CD4-positive, alpha-beta memory T cell (primary cell): ENCODE results near the gene PUS1. TPM values are rescaled to one million over a fixed set of nuclear protein-coding genes. Genes with fewer than 3 reads are reported as not detected.

Source experiments
- CTCF ChIA-PET: fragments of 350-600 bp; sonication (Branson Sonifier 250); formaldehyde crosslinking; loops from one replicate; lab custom pipeline; 2021; ENCODE audit warnings: inconsistent platforms; ENCODE audit not compliant: partially characterized antibody; lab: Charles Lee
- POLR2A ChIA-PET: fragments of 350-600 bp; sonication (Branson Sonifier 250); formaldehyde crosslinking; loops from one replicate; lab custom pipeline; 2021; ENCODE audit not compliant: partially characterized antibody; lab: Charles Lee
- DNase-seq, 5 donors: peaks; one replicate each; pipeline versions ENCODE4 v3.0.0 to v3.0.0-alpha.2; 2020 to 2022; ENCODE audit warnings: mixed read lengths in 1 of 5
- H3K27ac ChIP-seq: one replicate; pipeline ENCODE4 v1.7.0; 2013; ENCODE audit warnings: low read depth, low read length
- H3K27me3 ChIP-seq: 2 replicates; pipeline ENCODE4 v1.7.0; 2013; ENCODE audit warnings: mild to moderate bottlenecking, low read length, moderate library complexity; ENCODE audit not compliant: insufficient read depth
- H3K36me3 ChIP-seq: 2 replicates; pipeline ENCODE4 v1.7.0; 2013; ENCODE audit warnings: mild to moderate bottlenecking, low read length, moderate library complexity; ENCODE audit not compliant: insufficient read depth
- H3K4me1 ChIP-seq: 2 replicates; pipeline ENCODE4 v1.7.0; 2013; ENCODE audit warnings: mild to moderate bottlenecking, low read length, moderate library complexity; ENCODE audit not compliant: insufficient read depth
- H3K4me3 ChIP-seq, 2 donors: one replicate each; pipeline ENCODE4 v1.7.0; 2013; ENCODE audit warnings: low read length in 2 of 2, mild to moderate bottlenecking in 1 of 2
- H3K9me3 ChIP-seq, 2 donors: one replicate each; pipeline ENCODE4 v1.7.0; 2013; ENCODE audit warnings: low read length in 2 of 2, control low read depth in 1 of 2; ENCODE audit not compliant: control insufficient read depth in 1 of 2
- H3K27ac Mint-ChIP-seq, 7 donors: one replicate each; pipeline ENCODE4 v1.8.0; 2020 to 2021; ENCODE audit warnings: mixed read lengths in 7 of 7, mild to moderate bottlenecking in 6 of 7, inconsistent platforms in 3 of 7, moderate library complexity in 3 of 7
- H3K27me3 Mint-ChIP-seq, 2 donors: one replicate each; pipeline ENCODE4 v1.8.0; 2020 to 2021; ENCODE audit warnings: mixed read lengths in 2 of 2
- H3K36me3 Mint-ChIP-seq, 2 donors: one replicate each; pipeline ENCODE4 v1.8.0; 2020 to 2021; ENCODE audit warnings: mixed read lengths in 2 of 2, inconsistent platforms in 1 of 2, mild to moderate bottlenecking in 1 of 2
- H3K4me1 Mint-ChIP-seq, 4 donors: one replicate each; pipeline ENCODE4 v1.8.0; 2020 to 2021; ENCODE audit warnings: mixed read lengths in 4 of 4, mild to moderate bottlenecking in 1 of 4
- H3K4me3 Mint-ChIP-seq, 8 donors: one replicate each; pipeline ENCODE4 v1.8.0; 2020 to 2021; ENCODE audit warnings: mixed read lengths in 8 of 8, mild to moderate bottlenecking in 7 of 8, moderate library complexity in 6 of 8, inconsistent platforms in 3 of 8
- H3K9me3 Mint-ChIP-seq, 8 donors: one replicate each; pipeline ENCODE4 v1.8.0; 2020 to 2021; ENCODE audit warnings: mixed read lengths in 8 of 8, mild to moderate bottlenecking in 5 of 8, inconsistent platforms in 3 of 8, moderate library complexity in 1 of 8
- intact Hi-C: fragments of 100-400 bp; cut with micrococcal nuclease; formaldehyde crosslinking; loops from one replicate; pipeline ENCODE4 v1.15.1; 2023
- polyA plus RNA-seq, 2 donors: library from polyadenylated mRNA; unstranded; fragments of 300-500 nt; fragmentation: Illumina TruSeq; gene quantifications; one replicate each; pipeline ENCODE4 v1.2.3, GENCODE V29; 2021
- total RNA-seq, 2 experiments: library from RNA; stranded (reverse); gene quantifications; one replicate each; pipeline ENCODE4 v1.2.3, GENCODE V29; 2021

The PUS1 gene
- total and polyA plus RNA-seq, 4 experiments from 2014 or later = 12.0 to 48.1 (median 34.9) TPM

- peak overlapping the region in 6 of 8 donors; percentile 48 to 75 (median 62) for H3K4me3 Mint-ChIP-seq
These were observed 36.1 kb upstream of the PUS1 start for GRCh38 chr12:131892711-131893604.

GRCh38 chr12:131893605-131894312 lies 35.3 kb upstream of the PUS1 start:
- H3K36me3 ChIP-seq = no peaks in the 10 kb centered on the region
- H3K36me3 Mint-ChIP-seq = peaks cover 0 to 5% of the 10 kb centered on the region in 2 donors
- peaks cover 6 to 35% (median 16%) of the 10 kb centered on the region in 4 donors for H3K4me1 Mint-ChIP-seq
- peak in 1 of 5 donors; percentile 14 for DNase-seq
- peak overlapping the region; percentile 31 to 83 (median 66) for H3K4me3 Mint-ChIP-seq
- H3K4me1 ChIP-seq = peaks cover 9% of the 10 kb centered on the region
- H3K9me3 ChIP-seq = no peaks in the 10 kb centered on the region
- peaks cover 0 to 1% (median 0%) of the 10 kb centered on the region in 8 donors for H3K9me3 Mint-ChIP-seq
- H3K27ac Mint-ChIP-seq = peak overlapping the region; percentile 19 to 87 (median 64)
- intact Hi-C loops = loop anchor here (1.0 kb wide), 2 partner anchors 36 to 56 kb away; partner anchors contain the start of genes EP400 and PUS1
- H3K27ac ChIP-seq = no peak overlapping the region
- CTCF ChIA-PET = no interaction called here
- H3K4me3 ChIP-seq = no peak overlapping the region
- H3K27me3 ChIP-seq = no peaks in the 10 kb centered on the region
- POLR2A ChIA-PET = interaction anchor here (0.6 kb wide), 1 partner anchor 65 kb away, joined by 3 read pairs; no protein-coding TSS in a partner anchor
- no peaks in the 10 kb centered on the region for H3K27me3 Mint-ChIP-seq

More at GRCh38 chr12:131892711-131893604, 36.1 kb upstream of the PUS1 start:
- Histone ChIP-seq H3K4me3 (no peak overlapping the region), H3K4me1 (peaks cover 9% of the 10 kb centered on the region), H3K27ac (no peak overlapping the region), H3K27me3 (no peaks in the 10 kb centered on the region), H3K9me3 (no peaks in the 10 kb centered on the region), H3K36me3 (no peaks in the 10 kb centered on the region)
- CTCF ChIA-PET = no interaction called here
- Mint-ChIP-seq H3K4me1 (peaks cover 4 to 30% (median 14%) of the 10 kb centered on the region in 4 donors), H3K36me3 (peaks cover 0 to 5% of the 10 kb centered on the region in 2 donors), H3K9me3 (peaks cover 0 to 1% (median 0%) of the 10 kb centered on the region in 8 donors), H3K27me3 (no peaks in the 10 kb centered on the region), H3K27ac (peak overlapping the region in 4 of 7 donors; percentile 19 to 79 (median 66))
- no peak for DNase-seq
- POLR2A ChIA-PET = interaction anchor here (0.6 kb wide), 1 partner anchor 66 kb away, joined by 3 read pairs; no protein-coding TSS in a partner anchor
- intact Hi-C loops = no loop called here

GRCh38 chr12:131894313-131894860 lies 34.7 kb upstream of the PUS1 start, which contains the start of gene ULK1:
Gene ULK1, plus strand, starts transcription at chr12:131894622. Its CDS starts 380 bp downstream, at chr12:131895002.
- Mint-ChIP-seq H3K4me3 (peak within 1 kb of the TSS; percentile 84 to 93 (median 89)), H3K27ac (peak within 1 kb of the TSS; percentile 76 to 94 (median 87)), H3K9me3 (peaks cover 0 to 1% (median 0%) of the 10 kb centered on the region in 8 donors), H3K27me3 (no peaks in the 10 kb centered on the region), H3K36me3 (peaks cover 0 to 5% of the 10 kb centered on the region in 2 donors), H3K4me1 (peaks cover 6 to 35% (median 16%) of the 10 kb centered on the region in 4 donors)
- peak; percentile 88 to 94 (median 91) for DNase-seq
- peak within 1 kb of the TSS; percentile 62 to 69 for H3K4me3 ChIP-seq
- CTCF ChIA-PET = no interaction called here
- H3K27ac ChIP-seq = peak within 1 kb of the TSS; percentile 52
- H3K4me1 ChIP-seq = peaks cover 9% of the 10 kb centered on the region
- POLR2A ChIA-PET = no interaction called here
- H3K9me3 ChIP-seq = no peaks in the 10 kb centered on the region
- H3K27me3 ChIP-seq = no peaks in the 10 kb centered on the region
- intact Hi-C loops = loop anchor here (1.0 kb wide), 2 partner anchors 35 to 55 kb away; partner anchors contain the start of genes EP400 and PUS1
- H3K36me3 ChIP-seq = no peaks in the 10 kb centered on the region

GRCh38 chr12:131894981-131895639 lies 34.0 kb upstream of the PUS1 start:
- intact Hi-C loops = loop anchor here (1.0 kb wide), 2 partner anchors 34 to 54 kb away; partner anchors contain the start of genes EP400 and PUS1
- H3K4me1 ChIP-seq = peaks cover 9% of the 10 kb centered on the region
- no peaks in the 10 kb centered on the region for H3K9me3 ChIP-seq
- ChIA-PET POLR2A (interaction anchor here (1.6 to 3.7 kb wide), 2 partner anchors 12 to 34 kb away, joined by 3 to 28 read pairs; partner anchors contain the start of gene PUS1), CTCF (no interaction called here)
- peaks cover 0 to 1% (median 0%) of the 10 kb centered on the region in 8 donors for H3K9me3 Mint-ChIP-seq
- no peaks in the 10 kb centered on the region for H3K27me3 Mint-ChIP-seq
- H3K4me3 ChIP-seq = peak overlapping the region; percentile 62 to 69
- peaks cover 0 to 6% of the 10 kb centered on the region in 2 donors for H3K36me3 Mint-ChIP-seq
- H3K4me1 Mint-ChIP-seq = peaks cover 6 to 37% (median 17%) of the 10 kb centered on the region in 4 donors
- H3K27ac Mint-ChIP-seq = peak overlapping the region; percentile 76 to 94 (median 86)
- H3K4me3 Mint-ChIP-seq = peak overlapping the region; percentile 84 to 93 (median 89)
- no peaks in the 10 kb centered on the region for H3K27me3 ChIP-seq
- H3K27ac ChIP-seq = peak overlapping the region; percentile 52
- no peak for DNase-seq
- no peaks in the 10 kb centered on the region for H3K36me3 ChIP-seq

GRCh38 chr12:131895640-131896079 lies 33.4 kb upstream of the PUS1 start:
- H3K4me3 Mint-ChIP-seq = peak overlapping the region; percentile 84 to 93 (median 89)
- H3K4me1 ChIP-seq = peaks cover 9% of the 10 kb centered on the region
- peaks cover 0 to 7% of the 10 kb centered on the region in 2 donors for H3K36me3 Mint-ChIP-seq
- no peaks in the 10 kb centered on the region for H3K9me3 ChIP-seq
- H3K4me1 Mint-ChIP-seq = peaks cover 6 to 41% (median 20%) of the 10 kb centered on the region in 4 donors
- H3K27ac Mint-ChIP-seq = peak overlapping the region; percentile 76 to 94 (median 86)
- H3K27me3 ChIP-seq = no peaks in the 10 kb centered on the region
- peak in 1 of 5 donors; percentile 32 for DNase-seq
- CTCF ChIA-PET = no interaction called here
- peak overlapping the region; percentile 52 for H3K27ac ChIP-seq
- no peaks in the 10 kb centered on the region for H3K36me3 ChIP-seq
- H3K9me3 Mint-ChIP-seq = peaks cover 0 to 1% (median 0%) of the 10 kb centered on the region in 8 donors
- intact Hi-C loops = no loop called here
- POLR2A ChIA-PET = interaction anchor here (1.1 to 3.7 kb wide), 4 partner anchors 11 to 54 kb away, joined by 3 to 28 read pairs (median 4); partner anchors contain the start of genes EP400 and PUS1
- H3K27me3 Mint-ChIP-seq = no peaks in the 10 kb centered on the region
- peak overlapping the region; percentile 62 to 69 for H3K4me3 ChIP-seq
